T-helper 17 cell (primary cell): ENCODE data around the gene WDR90. TPM values are rescaled to one million over a fixed set of nuclear protein-coding genes. Genes with fewer than 3 reads are reported as not detected.
"Not testable (repeated sequence)": the region's sequence is repeated elsewhere in the genome, so short reads cannot be mapped to it uniquely, and the experiment has no call there.

ENCODE experiments used
- ATAC-seq: fragments of 150-1000 bp; cut with Tn5 transposase; 2 replicates; pipeline ENCODE4 v1.10.0; 2021; ENCODE audit warnings: mild to moderate bottlenecking, moderate library complexity
- DNase-seq, 3 donors: peaks; one replicate each; pipeline versions ENCODE4 v3.0.0 to v3.0.0-alpha.2; 2020 to 2021
- H3K9me3 ChIP-seq: one replicate; pipeline ENCODE4 v1.7.0; 2013; ENCODE audit warnings: low read length, mild to moderate bottlenecking; ENCODE audit not compliant: control insufficient read depth, poor library complexity, severe bottlenecking
- H3K27ac Mint-ChIP-seq: one replicate; pipeline ENCODE4 v1.8.0; 2022; ENCODE audit warnings: mild to moderate bottlenecking, moderate library complexity, mixed read lengths
- H3K27me3 Mint-ChIP-seq: one replicate; pipeline ENCODE4 v1.8.0; 2022; ENCODE audit warnings: mixed read lengths
- H3K36me3 Mint-ChIP-seq: one replicate; pipeline ENCODE4 v1.8.0; 2022; ENCODE audit warnings: low read depth, mixed read lengths
- H3K4me1 Mint-ChIP-seq: one replicate; pipeline ENCODE4 v1.8.0; 2022; ENCODE audit warnings: mild to moderate bottlenecking, mixed read lengths
- H3K4me3 Mint-ChIP-seq: one replicate; pipeline ENCODE4 v1.8.0; 2022; ENCODE audit warnings: mild to moderate bottlenecking, moderate library complexity, mixed read lengths
- total RNA-seq, 4 donors: library from RNA in 2 of 4; stranded (reverse) in 2 of 4; gene quantifications; one replicate each; pipeline ENCODE4 v1.2.3 and lab custom pipeline; 2022 to 2026

WDR90 gene
- total RNA-seq, 2 donors from 2014 or later = 11.1 to 15.3 TPM

- ATAC-seq (peak; percentile 30), DNase-seq (no peak)
- no peaks in the 10 kb centered on the region for H3K9me3 ChIP-seq
- H3K36me3 Mint-ChIP-seq = peaks cover 2% of the 10 kb centered on the region
- H3K4me1 Mint-ChIP-seq = peaks cover 9% of the 10 kb centered on the region
- H3K27me3 Mint-ChIP-seq = peaks cover 48% of the 10 kb centered on the region
- H3K27ac Mint-ChIP-seq = no peak overlapping the region
- H3K4me3 Mint-ChIP-seq = peak overlapping the region; percentile 41
These were observed 57.3 kb downstream of the WDR90 start for GRCh38 chr16:706189-707061.

DNA sequence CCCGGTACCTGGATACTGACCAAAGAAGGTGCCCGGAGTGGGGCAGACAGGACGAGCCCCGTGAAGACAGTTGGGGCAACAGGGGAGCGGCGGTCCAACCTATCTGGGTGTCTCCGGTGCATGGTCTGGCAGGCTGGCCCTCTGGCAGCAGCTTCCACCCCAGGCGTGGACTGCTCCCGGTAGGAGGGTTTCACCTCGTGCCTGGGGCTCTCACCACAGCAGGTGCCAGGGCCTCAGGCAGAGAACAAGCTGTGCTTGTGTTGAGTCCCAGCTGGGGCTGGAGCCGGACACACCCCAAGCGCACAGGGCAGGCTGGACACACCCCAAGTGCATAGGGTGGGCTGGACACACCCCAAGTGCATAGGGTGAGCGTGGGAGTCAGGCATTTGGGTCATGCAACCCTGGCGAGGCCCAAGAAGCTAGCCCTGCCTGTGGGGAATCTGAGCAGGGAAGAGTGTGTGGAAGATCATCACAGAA is 57.9 kb downstream of the WDR90 start:
- ATAC-seq (no peak), DNase-seq (no peak)
- Mint-ChIP-seq H3K4me1 (peaks cover 9% of the 10 kb centered on the region), H3K4me3 (no peak overlapping the region), H3K36me3 (peaks cover 2% of the 10 kb centered on the region), H3K27me3 (peaks cover 47% of the 10 kb centered on the region), H3K27ac (no peak overlapping the region)
- H3K9me3 ChIP-seq = no peaks in the 10 kb centered on the region

GRCh38 chr16:708019-708418 is 58.9 kb downstream of the WDR90 start:
- Mint-ChIP-seq H3K27ac (no peak overlapping the region), H3K4me3 (no peak overlapping the region), H3K27me3 (peaks cover 38% of the 10 kb centered on the region), H3K36me3 (peaks cover 2% of the 10 kb centered on the region), H3K4me1 (peaks cover 7% of the 10 kb centered on the region)
- no peaks in the 10 kb centered on the region for H3K9me3 ChIP-seq
- DNase-seq (no peak), ATAC-seq (no peak)

DNA sequence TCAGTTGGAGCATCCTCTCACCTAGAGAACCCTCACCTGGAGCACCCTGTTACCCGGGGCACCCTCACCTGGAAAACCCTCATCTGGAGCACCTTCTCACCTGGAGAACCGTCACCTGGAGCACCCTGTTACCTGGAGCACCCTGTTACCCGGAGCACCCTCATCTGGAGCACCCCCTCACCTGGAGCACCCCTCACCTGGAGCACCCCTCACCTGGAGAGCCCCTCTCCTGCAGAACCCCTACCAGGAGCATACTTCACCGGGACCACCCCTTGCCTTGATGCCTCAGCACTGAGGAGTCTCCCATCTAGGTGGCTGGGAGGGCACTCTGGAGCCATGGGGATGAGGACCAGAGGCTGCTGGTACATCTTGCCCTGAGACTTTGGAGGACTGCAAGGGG is 59.8 kb downstream of the WDR90 start:
- DNase-seq (no peak), ATAC-seq (no peak)
- H3K27me3 Mint-ChIP-seq = peaks cover 36% of the 10 kb centered on the region
- H3K4me1 Mint-ChIP-seq = peaks cover 7% of the 10 kb centered on the region
- H3K4me3 Mint-ChIP-seq = no peak overlapping the region
- H3K27ac Mint-ChIP-seq = no peak overlapping the region
- peaks cover 2% of the 10 kb centered on the region for H3K36me3 Mint-ChIP-seq
- H3K9me3 ChIP-seq = no peaks in the 10 kb centered on the region

DNA sequence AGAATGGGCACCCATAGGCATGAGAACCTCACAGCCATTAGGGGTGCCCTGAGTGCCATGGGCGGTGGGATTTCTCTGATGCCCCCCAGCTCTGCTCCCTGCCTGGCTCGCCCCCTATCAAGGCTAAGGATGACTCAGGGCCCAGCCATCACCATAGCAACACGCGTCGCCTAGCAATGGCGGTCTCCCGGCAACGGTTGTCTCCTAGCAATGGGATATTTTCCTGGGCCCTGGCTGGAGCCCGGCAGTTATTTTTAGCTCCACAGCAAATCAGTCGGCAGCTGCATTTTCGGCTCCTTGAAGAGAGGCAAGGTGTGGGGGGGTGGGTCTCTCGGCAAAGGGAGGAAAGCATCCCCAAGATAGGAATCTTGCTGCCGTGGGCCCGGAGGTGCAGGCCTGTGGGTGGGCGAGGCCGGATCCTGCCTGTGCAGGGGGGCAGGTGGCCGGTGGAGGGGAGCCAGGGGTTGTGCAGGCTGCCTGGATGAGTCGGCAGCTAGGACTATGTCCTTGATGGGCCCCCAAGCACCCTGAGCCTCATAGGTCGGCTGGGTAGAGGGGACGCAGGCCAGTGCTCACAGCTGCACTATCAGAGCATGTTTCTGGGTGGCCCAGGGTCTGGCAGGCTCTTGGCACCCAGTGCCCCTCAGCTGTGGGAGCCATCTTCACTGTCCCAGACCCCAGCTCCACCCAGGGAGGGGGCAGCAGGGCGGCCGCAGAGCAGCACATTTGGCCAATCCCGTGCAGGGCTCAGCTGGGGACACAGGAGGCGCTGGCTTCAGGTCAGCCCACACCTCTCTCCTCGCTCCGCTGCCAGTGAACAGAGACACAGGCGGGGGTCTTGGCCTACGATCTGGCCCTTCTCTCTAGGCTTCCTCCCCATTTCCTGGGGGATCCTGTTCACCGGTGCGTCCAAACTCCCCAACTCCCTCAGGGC is 60.7 kb downstream of the WDR90 start:
- no peaks in the 10 kb centered on the region for H3K9me3 ChIP-seq
- Mint-ChIP-seq H3K4me3 (no peak overlapping the region), H3K36me3 (peaks cover 2% of the 10 kb centered on the region), H3K27me3 (peaks cover 30% of the 10 kb centered on the region), H3K27ac (no peak overlapping the region), H3K4me1 (peaks cover 10% of the 10 kb centered on the region)
- DNase-seq (no peak), ATAC-seq (no peak)

- no peak for ATAC-seq
These were observed 61.4 kb downstream of the WDR90 start for GRCh38 chr16:710500-711075.

DNA sequence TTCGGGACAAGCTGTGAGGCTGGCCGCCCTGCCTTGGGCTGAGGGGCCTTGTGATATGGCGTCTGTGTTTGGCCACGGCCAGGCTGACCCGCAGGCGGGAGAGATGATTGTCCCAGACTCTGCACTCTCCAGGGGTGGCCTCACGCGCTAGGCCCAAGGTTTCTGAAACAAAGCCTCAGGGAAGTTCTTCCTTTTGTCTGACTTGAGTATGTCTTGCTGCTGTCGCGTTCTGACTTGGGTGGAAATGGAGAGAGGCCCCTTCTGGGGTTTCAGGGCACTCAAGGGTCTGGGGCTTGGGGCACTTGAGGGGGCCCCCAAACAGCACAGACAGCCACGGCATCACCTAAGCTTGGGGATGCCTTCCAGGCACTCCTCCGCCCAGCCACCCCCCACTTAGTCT is 61.9 kb downstream of the WDR90 start:
- ATAC-seq = no peak
- H3K4me1 Mint-ChIP-seq = peaks cover 12% of the 10 kb centered on the region
- no peaks in the 10 kb centered on the region for H3K9me3 ChIP-seq
- H3K27ac Mint-ChIP-seq = no peak overlapping the region
- H3K4me3 Mint-ChIP-seq = no peak overlapping the region
- H3K36me3 Mint-ChIP-seq = peaks cover 2% of the 10 kb centered on the region
- H3K27me3 Mint-ChIP-seq = peaks cover 31% of the 10 kb centered on the region
- no peak for DNase-seq

More at GRCh38 chr16:710500-711075, 61.4 kb downstream of the WDR90 start:
- Mint-ChIP-seq H3K4me1 (peaks cover 10% of the 10 kb centered on the region), H3K4me3 (no peak overlapping the region), H3K27ac (no peak overlapping the region), H3K36me3 (peaks cover 2% of the 10 kb centered on the region), H3K27me3 (peaks cover 30% of the 10 kb centered on the region)
- DNase-seq = no peak
- no peaks in the 10 kb centered on the region for H3K9me3 ChIP-seq

- peaks cover 2% of the 10 kb centered on the region for H3K36me3 Mint-ChIP-seq
- ATAC-seq (peak; percentile 63), DNase-seq (peak; percentile 67 to 78 (median 78))
- H3K27ac Mint-ChIP-seq = no peak overlapping the region
- peaks cover 13% of the 10 kb centered on the region for H3K4me1 Mint-ChIP-seq
- peaks cover 31% of the 10 kb centered on the region for H3K27me3 Mint-ChIP-seq
- H3K9me3 ChIP-seq = no peaks in the 10 kb centered on the region
- H3K4me3 Mint-ChIP-seq = no peak overlapping the region
These were observed 62.6 kb downstream of the WDR90 start for GRCh38 chr16:711548-712320.

- not testable (repeated sequence) for H3K27ac Mint-ChIP-seq, H3K4me3 Mint-ChIP-seq, H3K36me3 Mint-ChIP-seq, ATAC-seq, H3K9me3 ChIP-seq, DNase-seq
- peaks cover 22% of the 10 kb centered on the region for H3K27me3 Mint-ChIP-seq
- H3K4me1 Mint-ChIP-seq = peaks cover 13% of the 10 kb centered on the region
These were observed 63.6 kb downstream of the WDR90 start for GRCh38 chr16:712740-713250.

GRCh38 chr16:714079-714478 is 64.9 kb downstream of the WDR90 start:
- no peaks in the 10 kb centered on the region for H3K36me3 Mint-ChIP-seq
- H3K27ac Mint-ChIP-seq = no peak overlapping the region
- ATAC-seq (no peak), DNase-seq (no peak)
- H3K27me3 Mint-ChIP-seq = peaks cover 12% of the 10 kb centered on the region
- H3K9me3 ChIP-seq = no peaks in the 10 kb centered on the region
- no peak overlapping the region for H3K4me3 Mint-ChIP-seq
- H3K4me1 Mint-ChIP-seq = peaks cover 12% of the 10 kb centered on the region

DNA sequence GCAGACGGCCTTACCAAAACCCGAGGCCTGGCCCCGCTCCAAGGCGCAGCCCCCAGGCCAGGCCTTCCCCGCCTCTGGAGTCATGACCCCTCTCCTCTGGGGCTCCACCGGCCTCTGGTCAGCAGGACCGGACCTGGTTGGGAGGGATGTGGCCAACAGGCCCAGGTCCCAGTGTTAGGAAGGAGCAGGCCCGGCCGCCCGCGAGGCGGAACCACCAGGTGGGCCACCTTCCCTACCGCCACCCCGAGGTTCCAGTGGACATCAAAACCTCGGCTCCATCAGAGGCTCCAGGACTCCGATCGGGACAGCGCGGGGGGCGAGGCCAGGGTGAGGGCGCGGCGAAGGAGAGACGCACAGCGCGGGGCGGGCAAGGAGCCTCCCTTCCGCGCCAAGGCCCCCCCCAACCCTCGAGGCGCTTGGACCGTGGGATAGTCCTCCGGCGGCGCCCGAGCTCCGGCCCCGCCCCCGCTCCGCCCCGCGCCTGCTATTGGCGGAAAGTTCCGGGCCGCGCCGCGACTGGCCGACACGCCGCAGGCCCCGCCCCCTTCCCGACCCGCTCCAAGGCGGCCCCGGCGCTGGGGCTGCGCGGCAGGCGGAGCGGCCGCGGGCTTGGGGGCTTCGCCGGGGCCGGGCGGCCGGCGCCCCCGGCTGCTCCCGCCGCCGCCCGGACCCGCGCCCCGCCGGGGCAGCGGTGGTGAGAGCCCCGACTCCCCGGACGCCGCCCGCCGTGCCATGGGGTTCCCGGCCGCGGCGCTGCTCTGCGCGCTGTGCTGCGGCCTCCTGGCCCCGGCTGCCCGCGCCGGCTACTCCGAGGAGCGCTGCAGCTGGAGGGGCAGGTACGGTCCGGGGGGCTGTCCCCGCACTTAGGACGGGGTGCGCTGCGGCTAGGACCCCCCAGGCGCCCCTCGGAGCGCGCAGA is 65.7 kb downstream of the WDR90 start, which contains the start of gene METRN:
Gene METRN (plus strand): TSS at position 561 of the 919 bp plus-strand sequence. CDS start 172 bp downstream, at position 733.
- H3K4me3 Mint-ChIP-seq = peak within 1 kb of the TSS; percentile 50
- H3K36me3 Mint-ChIP-seq = no peaks in the 10 kb centered on the region
- H3K9me3 ChIP-seq = no peaks in the 10 kb centered on the region
- peaks cover 16% of the 10 kb centered on the region for H3K4me1 Mint-ChIP-seq
- peak; percentile 83 to 91 (median 85) for DNase-seq
- H3K27me3 Mint-ChIP-seq = peaks cover 11% of the 10 kb centered on the region
- peak; percentile 93 for ATAC-seq
- no peak within 1 kb of the TSS for H3K27ac Mint-ChIP-seq
